Fibroblast of villous mesenchyme (primary cell): ENCODE results near the gene MBTPS1. TPM values are rescaled to one million over a fixed set of nuclear protein-coding genes. Genes with fewer than 3 reads are reported as not detected.

Experiments
- DNase-seq: peaks from one replicate; pipeline ENCODE4 v3.0.0-alpha.2; 2010; ENCODE audit warnings: low read depth
- H3K4me3 ChIP-seq: 2 replicates; pipeline ENCODE4 v1.5.1; 2011; ENCODE audit warnings: low read depth, mild to moderate bottlenecking, low read length
- total RNA-seq: library from RNA; depleted of rRNA; stranded (reverse); fragments of >200 nt; gene quantifications from 2 replicates; pipeline ENCODE4 v1.2.3, GENCODE V29; 2012
- TF ChIP-seq, protein P1 (sequence below): IDR thresholded peaks from 2 replicates; pipeline ENCODE4 v1.5.1; 2012; ENCODE audit warnings: low read depth, mild to moderate bottlenecking, low read length; ENCODE audit not compliant: insufficient read depth

Gene MBTPS1
- total RNA-seq, 1 donor, result 97.2 TPM

DNA sequence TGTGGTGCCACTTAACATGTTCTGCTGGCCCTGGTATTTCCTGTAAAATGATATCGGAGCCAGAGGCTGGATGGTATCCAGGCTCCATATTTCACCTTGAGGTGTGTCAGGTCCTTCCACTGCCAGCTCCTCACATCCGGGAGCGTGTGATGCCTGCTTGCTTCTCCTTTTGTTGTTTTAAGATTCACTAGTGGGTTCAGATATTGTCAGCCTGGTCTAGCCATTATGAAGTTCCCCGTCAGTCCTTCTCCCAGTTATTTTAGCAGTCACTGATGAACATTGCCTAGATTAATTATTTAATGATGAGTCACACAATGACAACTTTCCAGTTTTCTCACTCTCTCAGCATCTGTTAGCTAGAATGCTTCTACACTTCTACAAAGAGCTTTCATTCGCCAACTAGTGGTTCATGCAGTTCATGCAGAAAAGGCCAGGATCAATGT lies 39.6 kb upstream of the MBTPS1 start:
- peak; percentile 23 for DNase-seq
- TF ChIP-seq, protein P1, sequence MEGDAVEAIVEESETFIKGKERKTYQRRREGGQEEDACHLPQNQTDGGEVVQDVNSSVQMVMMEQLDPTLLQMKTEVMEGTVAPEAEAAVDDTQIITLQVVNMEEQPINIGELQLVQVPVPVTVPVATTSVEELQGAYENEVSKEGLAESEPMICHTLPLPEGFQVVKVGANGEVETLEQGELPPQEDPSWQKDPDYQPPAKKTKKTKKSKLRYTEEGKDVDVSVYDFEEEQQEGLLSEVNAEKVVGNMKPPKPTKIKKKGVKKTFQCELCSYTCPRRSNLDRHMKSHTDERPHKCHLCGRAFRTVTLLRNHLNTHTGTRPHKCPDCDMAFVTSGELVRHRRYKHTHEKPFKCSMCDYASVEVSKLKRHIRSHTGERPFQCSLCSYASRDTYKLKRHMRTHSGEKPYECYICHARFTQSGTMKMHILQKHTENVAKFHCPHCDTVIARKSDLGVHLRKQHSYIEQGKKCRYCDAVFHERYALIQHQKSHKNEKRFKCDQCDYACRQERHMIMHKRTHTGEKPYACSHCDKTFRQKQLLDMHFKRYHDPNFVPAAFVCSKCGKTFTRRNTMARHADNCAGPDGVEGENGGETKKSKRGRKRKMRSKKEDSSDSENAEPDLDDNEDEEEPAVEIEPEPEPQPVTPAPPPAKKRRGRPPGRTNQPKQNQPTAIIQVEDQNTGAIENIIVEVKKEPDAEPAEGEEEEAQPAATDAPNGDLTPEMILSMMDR, result no peak
- no peak overlapping the region for H3K4me3 ChIP-seq

DNA sequence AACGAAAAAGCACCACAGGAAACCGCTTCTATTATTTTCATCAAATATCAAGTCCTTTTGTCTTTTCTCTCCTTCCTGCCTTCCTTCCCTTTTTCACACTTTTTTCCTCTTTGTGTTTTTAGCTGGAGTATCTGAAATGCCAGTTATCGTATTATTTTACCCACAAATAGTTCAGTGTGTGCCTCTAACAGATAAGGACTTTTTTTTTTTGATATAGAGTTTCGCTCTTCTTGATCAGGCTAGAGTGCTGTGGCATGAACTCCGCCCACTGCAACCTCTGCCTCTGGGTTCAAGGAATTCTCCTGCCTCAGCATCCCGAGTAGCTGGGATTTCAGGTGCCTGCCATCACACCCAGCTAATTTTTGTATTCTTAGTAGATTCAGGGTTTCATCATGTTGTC lies 39.0 kb upstream of the MBTPS1 start:
- no peak overlapping the region for H3K4me3 ChIP-seq
- no peak for DNase-seq
- TF ChIP-seq, protein P1, result no peak

DNA sequence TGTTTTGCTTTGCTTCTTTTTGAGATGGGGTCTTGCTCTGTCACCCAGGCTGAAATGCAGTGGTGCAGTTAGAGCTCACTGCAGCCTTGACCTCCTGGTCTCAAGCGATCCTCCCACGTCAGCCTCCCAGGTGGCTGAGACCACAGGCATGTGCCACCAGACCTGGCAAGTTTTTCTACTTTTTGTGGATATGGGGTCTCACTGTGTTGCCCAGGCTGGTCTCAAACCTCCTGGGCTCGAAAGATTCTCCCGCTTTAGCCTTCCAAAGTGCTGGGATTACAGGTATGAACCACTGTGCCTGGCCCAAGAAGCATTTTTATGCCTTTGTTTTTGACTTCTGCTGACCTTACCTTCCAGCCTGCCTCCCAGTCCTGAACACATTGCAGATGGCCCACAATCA lies 38.5 kb upstream of the MBTPS1 start:
- no peak for DNase-seq
- TF ChIP-seq, protein P1, result no peak
- no peak overlapping the region for H3K4me3 ChIP-seq

DNA sequence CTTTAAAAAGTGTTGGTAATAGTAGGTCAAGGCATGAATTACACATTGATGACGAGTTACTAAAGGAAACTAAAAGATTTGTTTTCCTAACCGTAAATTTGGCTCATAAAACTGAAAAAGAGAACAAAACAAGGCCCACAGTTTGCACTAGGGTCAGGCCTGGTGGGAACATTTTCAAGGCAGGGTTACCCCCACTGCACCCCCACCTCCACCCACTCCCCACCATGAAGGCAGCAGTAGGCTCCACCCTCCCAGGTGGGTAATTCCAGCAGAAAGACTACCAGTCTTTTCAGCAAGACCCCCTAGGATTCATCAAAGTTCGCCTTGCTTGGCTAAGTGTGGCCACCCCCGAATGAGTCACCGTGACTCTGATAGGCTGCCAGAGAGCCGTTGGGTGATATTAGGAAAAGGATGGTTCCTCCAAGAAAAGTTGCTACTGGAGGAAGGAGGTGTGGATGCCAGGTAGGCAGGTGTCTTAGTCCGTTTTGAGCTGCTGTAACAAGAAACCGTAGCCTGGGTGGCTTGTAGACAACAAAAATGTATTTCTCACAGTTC lies 37.0 kb upstream of the MBTPS1 start:
- H3K4me3 ChIP-seq, result no peak overlapping the region
- TF ChIP-seq, protein P1, result no peak
- DNase-seq, result peak; percentile 39

DNA sequence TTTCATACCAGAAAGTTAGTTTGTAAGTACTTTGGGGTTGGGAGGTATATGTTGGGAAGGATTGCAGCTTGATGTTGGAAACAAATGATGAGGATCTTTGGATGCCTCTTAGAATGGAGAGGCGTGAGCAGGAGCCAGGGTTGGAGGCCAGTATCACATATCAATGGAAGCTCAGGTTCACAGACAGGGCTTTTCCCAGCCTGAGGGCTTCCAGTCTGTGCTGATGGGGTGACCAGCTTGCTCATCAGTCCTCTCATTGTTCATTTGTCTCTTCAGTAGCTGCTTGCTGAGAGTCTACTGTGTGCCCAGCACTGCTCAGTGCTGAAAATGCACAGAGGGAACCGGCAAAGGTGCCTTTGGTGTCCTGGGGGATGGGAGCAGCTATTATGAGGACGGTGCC lies 34.2 kb upstream of the MBTPS1 start:
- DNase-seq, result no peak
- TF ChIP-seq, protein P1, result no peak

DNA sequence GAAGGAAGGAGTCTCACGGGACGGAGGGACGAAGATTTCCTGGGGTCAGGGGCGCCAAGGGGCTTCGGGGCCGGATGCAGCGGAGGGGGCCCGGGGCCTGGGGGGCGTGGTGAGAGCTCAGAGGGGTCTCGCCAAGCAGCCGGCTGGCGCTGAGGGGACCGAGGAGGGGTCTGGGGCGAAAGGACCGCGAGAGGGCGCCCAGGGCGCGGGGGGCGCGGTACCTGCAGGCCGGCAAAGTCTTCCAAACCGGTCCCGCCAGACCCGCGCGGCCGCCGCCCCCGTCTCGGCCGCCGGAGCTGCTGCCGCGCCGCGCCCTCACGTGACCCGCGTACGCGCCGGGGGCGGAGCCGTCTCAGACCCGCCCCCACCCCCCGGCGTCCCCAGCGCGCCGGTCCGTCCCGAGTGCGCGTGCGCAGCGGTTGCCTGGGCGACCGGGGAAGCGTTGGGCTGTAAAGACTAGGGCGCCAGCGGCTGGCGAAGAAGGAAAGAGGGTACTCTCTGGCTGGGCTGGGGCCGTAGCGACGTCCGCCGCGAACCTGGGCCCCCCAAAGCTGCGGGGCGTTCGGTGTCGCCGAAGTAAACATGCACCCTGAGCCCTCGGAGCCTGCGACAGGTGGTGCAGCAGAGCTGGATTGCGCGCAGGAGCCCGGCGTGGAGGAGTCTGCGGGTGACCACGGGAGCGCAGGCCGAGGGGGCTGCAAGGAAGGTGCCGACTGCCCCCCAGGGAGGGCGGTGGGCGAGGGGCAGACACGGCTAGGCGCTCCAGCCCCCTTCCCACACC lies 28.3 kb upstream of the MBTPS1 start, which contains the start of the genes DNAAF1 and HSDL1:
DNAAF1 (plus strand) TSS at position 450 of the 781 bp plus-strand sequence; CDS start at position 583, 133 bp downstream.
HSDL1 (minus strand) TSS at position 319 of the 781 bp plus-strand sequence. CDS start 13,856 bp downstream, outside the sequence.
- peak; percentile 83 for DNase-seq
- peak within 1 kb of the TSS; percentile 85 for H3K4me3 ChIP-seq
- TF ChIP-seq, protein P1, result no peak

More for the DNA sequence above, 34.2 kb upstream of the MBTPS1 start:
- no peak overlapping the region for H3K4me3 ChIP-seq
